G401 (cell line): Measurements from ENCODE around the gene KCNQ1. TPM values are rescaled to one million over a fixed set of nuclear protein-coding genes. Genes with fewer than 3 reads are reported as not detected.

Source experiments
- DNase-seq: peaks from one replicate; pipeline ENCODE4 v3.0.0-alpha.2; 2015; ENCODE audit warnings: low spot score
- in situ Hi-C: cut with HindIII; loops from 2 replicates; pipeline ENCODE4 v1.10.0; 2016; ENCODE audit warnings: low sequenced_read_pairs, mixed read lengths
- total RNA-seq: library from RNA; depleted of rRNA; stranded (reverse); fragments of >200 nt; shearing (Covaris generic); gene quantifications from 2 replicates; pipeline ENCODE4 v1.2.3, GENCODE V29; 2014

Gene KCNQ1
- total RNA-seq, 1 experiment from 2014 or later = 0.85 TPM

- in situ Hi-C loops = no loop called here
- no peak for DNase-seq
Measured at GRCh38 chr11:2644844-2645778, 200.3 kb downstream of the KCNQ1 start.

- DNase-seq = no peak
- in situ Hi-C loops = no loop called here
Measured at GRCh38 chr11:2645779-2646118, 200.9 kb downstream of the KCNQ1 start.

GRCh38 chr11:2647167-2647566 lies 202.4 kb downstream of the KCNQ1 start:
- DNase-seq = no peak
- in situ Hi-C loops = no loop called here

- in situ Hi-C loops = no loop called here
- DNase-seq = no peak
Measured at GRCh38 chr11:2647953-2648352, 203.1 kb downstream of the KCNQ1 start.

GRCh38 chr11:2649400-2649799 lies 204.6 kb downstream of the KCNQ1 start:
- in situ Hi-C loops = no loop called here
- DNase-seq = no peak

- in situ Hi-C loops = no loop called here
- DNase-seq = no peak
Measured at GRCh38 chr11:2649848-2650247, 205.0 kb downstream of the KCNQ1 start.

- in situ Hi-C loops = no loop called here
- DNase-seq = no peak
Measured at GRCh38 chr11:2650343-2650867, 205.6 kb downstream of the KCNQ1 start.

- in situ Hi-C loops = no loop called here
- DNase-seq = no peak
Measured at GRCh38 chr11:2651054-2651617, 206.3 kb downstream of the KCNQ1 start.

GRCh38 chr11:2651826-2652271 lies 207.0 kb downstream of the KCNQ1 start:
- DNase-seq = no peak
- in situ Hi-C loops = no loop called here

GRCh38 chr11:2652333-2653197 lies 207.8 kb downstream of the KCNQ1 start:
- no peak for DNase-seq
- in situ Hi-C loops = no loop called here

GRCh38 chr11:2653198-2653551 lies 208.4 kb downstream of the KCNQ1 start:
- DNase-seq = no peak
- in situ Hi-C loops = no loop called here

GRCh38 chr11:2653930-2654739 lies 209.3 kb downstream of the KCNQ1 start:
- DNase-seq = no peak
- in situ Hi-C loops = no loop called here

GRCh38 chr11:2655016-2655719 lies 210.4 kb downstream of the KCNQ1 start:
- no peak for DNase-seq
- in situ Hi-C loops = no loop called here

GRCh38 chr11:2655834-2656622 lies 211.2 kb downstream of the KCNQ1 start:
- in situ Hi-C loops = no loop called here
- no peak for DNase-seq

- in situ Hi-C loops = no loop called here
- no peak for DNase-seq
Measured at GRCh38 chr11:2656859-2657258, 212.1 kb downstream of the KCNQ1 start.

GRCh38 chr11:2657697-2658284 lies 213.0 kb downstream of the KCNQ1 start:
- in situ Hi-C loops = no loop called here
- DNase-seq = no peak

GRCh38 chr11:2660357-2660939 lies 215.6 kb downstream of the KCNQ1 start:
- no peak for DNase-seq

More at GRCh38 chr11:2660357-2660939, 215.6 kb downstream of the KCNQ1 start:
- in situ Hi-C loops = no loop called here
